Stimulated activated CD4-positive, alpha-beta T cell treated with anti-CD3 and anti-CD28 coated beads, Interleukin-1b, Interleukin-23, amount 100 ng/mL, for 24 hours (primary cell): ENCODE measurements around the gene CEBPE.
A peak's percentile ranks its signal among the peaks of the same experiment; 100 is the strongest.

Source experiments
- DNase-seq, 4 experiments: peaks; one replicate each; pipeline ENCODE4 v3.0.0-alpha.2; 2020; ENCODE audit warnings: low read depth in 4 of 4, low spot score in 1 of 4

CEBPE gene

GRCh38 chr14:23104070-23104590 lies 14.9 kb downstream of the CEBPE start:
- DNase-seq, result no peak

GRCh38 chr14:23103581-23103980 lies 15.5 kb downstream of the CEBPE start:
- no peak for DNase-seq

- no peak for DNase-seq
These were observed 16.3 kb downstream of the CEBPE start for GRCh38 chr14:23102801-23103200.

GRCh38 chr14:23101986-23102625 lies 16.9 kb downstream of the CEBPE start:
- DNase-seq, result no peak

- no peak for DNase-seq
These were observed 17.7 kb downstream of the CEBPE start for GRCh38 chr14:23101213-23101970.

- DNase-seq, result no peak
These were observed 19.7 kb downstream of the CEBPE start for GRCh38 chr14:23099212-23099861.

GRCh38 chr14:23097786-23098185 lies 21.3 kb downstream of the CEBPE start:
- no peak for DNase-seq

- DNase-seq, result peak in 2 of 4 experiments; percentile 99
These were observed 23.6 kb downstream of the CEBPE start, which contains the start of gene C14orf119 for GRCh38 chr14:23095196-23096108. TSS of gene C14orf119 (plus strand) at chr14:23095505. CDS start at chr14:23097659, 2,154 bp downstream.

GRCh38 chr14:23094666-23095195 lies 24.3 kb downstream of the CEBPE start, which contains the start of gene ACIN1:
TSS of gene ACIN1 (minus strand) at chr14:23095136. CDS start at chr14:23095112, 24 bp downstream.
- DNase-seq, result peak; percentile 59 to 100 (median 78)

- DNase-seq, result no peak
These were observed 24.9 kb downstream of the CEBPE start for GRCh38 chr14:23093991-23094665.

- DNase-seq, result no peak
These were observed 25.5 kb downstream of the CEBPE start for GRCh38 chr14:23093526-23093925.

- no peak for DNase-seq
These were observed 26.0 kb downstream of the CEBPE start for GRCh38 chr14:23093104-23093503.

GRCh38 chr14:23091294-23092225 lies 27.5 kb downstream of the CEBPE start:
- no peak for DNase-seq

GRCh38 chr14:23090254-23090636 lies 28.8 kb downstream of the CEBPE start:
- DNase-seq, result no peak

GRCh38 chr14:23089498-23090253 lies 29.4 kb downstream of the CEBPE start:
- no peak for DNase-seq

GRCh38 chr14:23086565-23086964 lies 32.5 kb downstream of the CEBPE start:
- no peak for DNase-seq

GRCh38 chr14:23085458-23085857 lies 33.6 kb downstream of the CEBPE start:
- DNase-seq, result no peak

GRCh38 chr14:23080474-23080873 lies 38.6 kb downstream of the CEBPE start:
- DNase-seq, result no peak
